ENCODE results near the gene FHOD3.

DNA sequence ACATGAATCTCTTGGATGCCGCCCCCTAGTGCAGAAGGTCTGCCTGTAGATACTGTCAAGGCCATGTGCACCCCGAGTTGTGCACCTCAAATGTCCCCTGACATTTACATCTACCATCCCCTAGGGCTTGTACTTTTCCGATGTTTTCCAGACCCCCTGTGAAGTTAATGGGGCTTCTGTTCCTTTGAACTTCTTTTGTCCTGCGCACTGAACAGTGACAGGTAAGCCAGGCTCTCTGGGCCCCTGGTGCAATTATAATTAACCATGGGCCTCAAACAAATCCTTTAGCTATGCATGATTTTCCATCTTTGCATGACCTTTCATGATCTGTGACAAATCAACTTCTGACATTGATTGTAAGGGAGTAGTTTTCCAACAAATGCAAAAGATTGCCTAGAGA is 158.4 kb downstream of the FHOD3 start:
- TF ChIP-seq, protein P1, sequence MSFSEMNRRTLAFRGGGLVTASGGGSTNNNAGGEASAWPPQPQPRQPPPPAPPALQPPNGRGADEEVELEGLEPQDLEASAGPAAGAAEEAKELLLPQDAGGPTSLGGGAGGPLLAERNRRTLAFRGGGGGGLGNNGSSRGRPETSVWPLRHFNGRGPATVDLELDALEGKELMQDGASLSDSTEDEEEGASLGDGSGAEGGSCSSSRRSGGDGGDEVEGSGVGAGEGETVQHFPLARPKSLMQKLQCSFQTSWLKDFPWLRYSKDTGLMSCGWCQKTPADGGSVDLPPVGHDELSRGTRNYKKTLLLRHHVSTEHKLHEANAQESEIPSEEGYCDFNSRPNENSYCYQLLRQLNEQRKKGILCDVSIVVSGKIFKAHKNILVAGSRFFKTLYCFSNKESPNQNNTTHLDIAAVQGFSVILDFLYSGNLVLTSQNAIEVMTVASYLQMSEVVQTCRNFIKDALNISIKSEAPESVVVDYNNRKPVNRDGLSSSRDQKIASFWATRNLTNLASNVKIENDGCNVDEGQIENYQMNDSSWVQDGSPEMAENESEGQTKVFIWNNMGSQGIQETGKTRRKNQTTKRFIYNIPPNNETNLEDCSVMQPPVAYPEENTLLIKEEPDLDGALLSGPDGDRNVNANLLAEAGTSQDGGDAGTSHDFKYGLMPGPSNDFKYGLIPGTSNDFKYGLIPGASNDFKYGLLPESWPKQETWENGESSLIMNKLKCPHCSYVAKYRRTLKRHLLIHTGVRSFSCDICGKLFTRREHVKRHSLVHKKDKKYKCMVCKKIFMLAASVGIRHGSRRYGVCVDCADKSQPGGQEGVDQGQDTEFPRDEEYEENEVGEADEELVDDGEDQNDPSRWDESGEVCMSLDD (tag by site-specific recombination; IDR thresholded peaks at IDR 0.05): no peak
- TF ChIP-seq, protein P2, sequence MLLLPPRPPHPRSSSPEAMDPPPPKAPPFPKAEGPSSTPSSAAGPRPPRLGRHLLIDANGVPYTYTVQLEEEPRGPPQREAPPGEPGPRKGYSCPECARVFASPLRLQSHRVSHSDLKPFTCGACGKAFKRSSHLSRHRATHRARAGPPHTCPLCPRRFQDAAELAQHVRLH (tag by site-specific recombination; IDR thresholded peaks at IDR 0.05): no peak
- TF ChIP-seq, protein P3, sequence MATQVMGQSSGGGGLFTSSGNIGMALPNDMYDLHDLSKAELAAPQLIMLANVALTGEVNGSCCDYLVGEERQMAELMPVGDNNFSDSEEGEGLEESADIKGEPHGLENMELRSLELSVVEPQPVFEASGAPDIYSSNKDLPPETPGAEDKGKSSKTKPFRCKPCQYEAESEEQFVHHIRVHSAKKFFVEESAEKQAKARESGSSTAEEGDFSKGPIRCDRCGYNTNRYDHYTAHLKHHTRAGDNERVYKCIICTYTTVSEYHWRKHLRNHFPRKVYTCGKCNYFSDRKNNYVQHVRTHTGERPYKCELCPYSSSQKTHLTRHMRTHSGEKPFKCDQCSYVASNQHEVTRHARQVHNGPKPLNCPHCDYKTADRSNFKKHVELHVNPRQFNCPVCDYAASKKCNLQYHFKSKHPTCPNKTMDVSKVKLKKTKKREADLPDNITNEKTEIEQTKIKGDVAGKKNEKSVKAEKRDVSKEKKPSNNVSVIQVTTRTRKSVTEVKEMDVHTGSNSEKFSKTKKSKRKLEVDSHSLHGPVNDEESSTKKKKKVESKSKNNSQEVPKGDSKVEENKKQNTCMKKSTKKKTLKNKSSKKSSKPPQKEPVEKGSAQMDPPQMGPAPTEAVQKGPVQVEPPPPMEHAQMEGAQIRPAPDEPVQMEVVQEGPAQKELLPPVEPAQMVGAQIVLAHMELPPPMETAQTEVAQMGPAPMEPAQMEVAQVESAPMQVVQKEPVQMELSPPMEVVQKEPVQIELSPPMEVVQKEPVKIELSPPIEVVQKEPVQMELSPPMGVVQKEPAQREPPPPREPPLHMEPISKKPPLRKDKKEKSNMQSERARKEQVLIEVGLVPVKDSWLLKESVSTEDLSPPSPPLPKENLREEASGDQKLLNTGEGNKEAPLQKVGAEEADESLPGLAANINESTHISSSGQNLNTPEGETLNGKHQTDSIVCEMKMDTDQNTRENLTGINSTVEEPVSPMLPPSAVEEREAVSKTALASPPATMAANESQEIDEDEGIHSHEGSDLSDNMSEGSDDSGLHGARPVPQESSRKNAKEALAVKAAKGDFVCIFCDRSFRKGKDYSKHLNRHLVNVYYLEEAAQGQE (tag by site-specific recombination; IDR thresholded peaks at IDR 0.05): no peak
- TF ChIP-seq, protein P4, sequence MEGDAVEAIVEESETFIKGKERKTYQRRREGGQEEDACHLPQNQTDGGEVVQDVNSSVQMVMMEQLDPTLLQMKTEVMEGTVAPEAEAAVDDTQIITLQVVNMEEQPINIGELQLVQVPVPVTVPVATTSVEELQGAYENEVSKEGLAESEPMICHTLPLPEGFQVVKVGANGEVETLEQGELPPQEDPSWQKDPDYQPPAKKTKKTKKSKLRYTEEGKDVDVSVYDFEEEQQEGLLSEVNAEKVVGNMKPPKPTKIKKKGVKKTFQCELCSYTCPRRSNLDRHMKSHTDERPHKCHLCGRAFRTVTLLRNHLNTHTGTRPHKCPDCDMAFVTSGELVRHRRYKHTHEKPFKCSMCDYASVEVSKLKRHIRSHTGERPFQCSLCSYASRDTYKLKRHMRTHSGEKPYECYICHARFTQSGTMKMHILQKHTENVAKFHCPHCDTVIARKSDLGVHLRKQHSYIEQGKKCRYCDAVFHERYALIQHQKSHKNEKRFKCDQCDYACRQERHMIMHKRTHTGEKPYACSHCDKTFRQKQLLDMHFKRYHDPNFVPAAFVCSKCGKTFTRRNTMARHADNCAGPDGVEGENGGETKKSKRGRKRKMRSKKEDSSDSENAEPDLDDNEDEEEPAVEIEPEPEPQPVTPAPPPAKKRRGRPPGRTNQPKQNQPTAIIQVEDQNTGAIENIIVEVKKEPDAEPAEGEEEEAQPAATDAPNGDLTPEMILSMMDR (tag by site-specific recombination; IDR thresholded peaks at IDR 0.05): no peak
- no peak for TF ChIP-seq REPIN1 (tag by site-specific recombination; IDR thresholded peaks at IDR 0.05; ENCODE audit: low read depth)
- no peak for TF ChIP-seq MZF1 (tag by site-specific recombination; IDR thresholded peaks at IDR 0.05; ENCODE audit: borderline replicate concordance)
- no peak for TF ChIP-seq ZNF311 (tag by site-specific recombination; IDR thresholded peaks at IDR 0.05; ENCODE audit: borderline replicate concordance)
- no peak for TF ChIP-seq YY1 (tag by site-specific recombination; IDR thresholded peaks at IDR 0.05)
- no peak for TF ChIP-seq ZNF629 (tag by site-specific recombination; IDR thresholded peaks at IDR 0.05)
